Measurements from ENCODE around the gene BTRC.

Gene BTRC

DNA sequence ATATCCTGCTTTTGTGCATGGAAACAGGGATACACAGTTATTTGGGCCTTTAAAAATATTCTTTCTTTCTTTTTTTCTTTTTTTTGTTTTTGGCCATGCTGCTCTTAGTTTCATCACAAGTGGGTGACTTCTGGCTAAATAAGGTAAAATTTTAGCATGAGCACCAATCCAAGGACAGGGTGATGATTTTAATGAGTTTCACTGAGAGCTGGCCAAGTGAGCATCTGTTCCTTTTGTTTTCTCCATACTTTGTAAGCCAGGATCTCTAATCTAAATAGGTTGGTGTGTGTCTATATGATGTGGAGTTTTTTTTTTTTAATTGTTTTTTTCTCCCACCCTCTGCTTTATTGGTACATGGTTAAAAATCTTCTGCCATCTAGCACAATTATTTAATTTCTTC, 127.3 kb downstream of the BTRC start:
- TF ChIP-seq MYC (IDR thresholded peaks at IDR 0.05; ENCODE audit: low read depth, low read length) = no peak
- TF ChIP-seq, protein P1, sequence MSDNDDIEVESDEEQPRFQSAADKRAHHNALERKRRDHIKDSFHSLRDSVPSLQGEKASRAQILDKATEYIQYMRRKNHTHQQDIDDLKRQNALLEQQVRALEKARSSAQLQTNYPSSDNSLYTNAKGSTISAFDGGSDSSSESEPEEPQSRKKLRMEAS (IDR thresholded peaks at IDR 0.05; ENCODE audit: low read depth, low read length) = no peak
- TF ChIP-seq, protein P2, sequence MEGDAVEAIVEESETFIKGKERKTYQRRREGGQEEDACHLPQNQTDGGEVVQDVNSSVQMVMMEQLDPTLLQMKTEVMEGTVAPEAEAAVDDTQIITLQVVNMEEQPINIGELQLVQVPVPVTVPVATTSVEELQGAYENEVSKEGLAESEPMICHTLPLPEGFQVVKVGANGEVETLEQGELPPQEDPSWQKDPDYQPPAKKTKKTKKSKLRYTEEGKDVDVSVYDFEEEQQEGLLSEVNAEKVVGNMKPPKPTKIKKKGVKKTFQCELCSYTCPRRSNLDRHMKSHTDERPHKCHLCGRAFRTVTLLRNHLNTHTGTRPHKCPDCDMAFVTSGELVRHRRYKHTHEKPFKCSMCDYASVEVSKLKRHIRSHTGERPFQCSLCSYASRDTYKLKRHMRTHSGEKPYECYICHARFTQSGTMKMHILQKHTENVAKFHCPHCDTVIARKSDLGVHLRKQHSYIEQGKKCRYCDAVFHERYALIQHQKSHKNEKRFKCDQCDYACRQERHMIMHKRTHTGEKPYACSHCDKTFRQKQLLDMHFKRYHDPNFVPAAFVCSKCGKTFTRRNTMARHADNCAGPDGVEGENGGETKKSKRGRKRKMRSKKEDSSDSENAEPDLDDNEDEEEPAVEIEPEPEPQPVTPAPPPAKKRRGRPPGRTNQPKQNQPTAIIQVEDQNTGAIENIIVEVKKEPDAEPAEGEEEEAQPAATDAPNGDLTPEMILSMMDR (IDR thresholded peaks at IDR 0.05; ENCODE audit: low read depth, low read length) = no peak
- TF ChIP-seq POLR2A (IDR thresholded peaks at IDR 0.05; ENCODE audit: extremely low read depth, insufficient read length) = no peak
- H3K4me3 ChIP-seq (ENCODE audit: low read depth, low read length) = no peak overlapping the region
- DNase-seq (ENCODE audit: low read depth) = no peak

- no peak overlapping the region for H3K4me3 ChIP-seq (ENCODE audit: low read depth, low read length)
- TF ChIP-seq, protein P2 (IDR thresholded peaks at IDR 0.05; ENCODE audit: low read depth, low read length) = no peak
- TF ChIP-seq MYC (IDR thresholded peaks at IDR 0.05; ENCODE audit: low read depth, low read length) (no peak), POLR2A (IDR thresholded peaks at IDR 0.05; ENCODE audit: extremely low read depth, insufficient read length) (no peak)
- TF ChIP-seq, protein P1 (IDR thresholded peaks at IDR 0.05; ENCODE audit: low read depth, low read length) = no peak
- DNase-seq (ENCODE audit: low read depth) = no peak
Measured at GRCh38 chr10:101482568-101482967, 128.6 kb downstream of the BTRC start.

DNA sequence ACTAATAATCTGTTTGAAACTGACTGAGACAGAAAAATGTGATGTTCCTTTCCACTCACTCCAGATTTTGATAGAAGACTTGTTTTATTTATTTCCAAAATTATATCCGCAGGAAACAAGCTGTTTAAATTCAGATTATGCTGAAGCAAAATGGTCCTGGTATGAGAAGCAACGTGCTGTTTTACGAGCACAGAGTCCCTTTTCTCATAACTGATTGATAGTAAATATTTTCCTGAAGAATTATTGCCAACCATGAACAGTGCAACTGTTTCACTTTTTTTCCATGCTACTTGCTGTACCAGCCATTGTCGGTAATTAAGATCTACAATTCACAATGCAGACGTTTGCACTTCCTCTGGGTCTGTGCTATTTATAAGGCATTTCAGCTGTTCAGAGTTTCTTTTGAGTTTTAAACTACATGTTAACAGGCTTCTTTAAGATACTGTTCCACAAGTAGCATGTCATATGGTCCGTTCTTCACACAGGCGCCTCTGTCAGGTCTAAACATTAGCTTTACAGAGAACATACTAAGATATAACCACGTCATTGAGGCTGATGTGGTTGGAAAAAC, 130.3 kb downstream of the BTRC start:
- H3K4me3 ChIP-seq (ENCODE audit: low read depth, low read length) = no peak overlapping the region
- TF ChIP-seq, protein P2 (IDR thresholded peaks at IDR 0.05; ENCODE audit: low read depth, low read length) = no peak
- TF ChIP-seq, protein P1 (IDR thresholded peaks at IDR 0.05; ENCODE audit: low read depth, low read length) = no peak
- no peak for TF ChIP-seq POLR2A (IDR thresholded peaks at IDR 0.05; ENCODE audit: extremely low read depth, insufficient read length)
- no peak for TF ChIP-seq MYC (IDR thresholded peaks at IDR 0.05; ENCODE audit: low read depth, low read length)
- no peak for DNase-seq (ENCODE audit: low read depth)

DNA sequence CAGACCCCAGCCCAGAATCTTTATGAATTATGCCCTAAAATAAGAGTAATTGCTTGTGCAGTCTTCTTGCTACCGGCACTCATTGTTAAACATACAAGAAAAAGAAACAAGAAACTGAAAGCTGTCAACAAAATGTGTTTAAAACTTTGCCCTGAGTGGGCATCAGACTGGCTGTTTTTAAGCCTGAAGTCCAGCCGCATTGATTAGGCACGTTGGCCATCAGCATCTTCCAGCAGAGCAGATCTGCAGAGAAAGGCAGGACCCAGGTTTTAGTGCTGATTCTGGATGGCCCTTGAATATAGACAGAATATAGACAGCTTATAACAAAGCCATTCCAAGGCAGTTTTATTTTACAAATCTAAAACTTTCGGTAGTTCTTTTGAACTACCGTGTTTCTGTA, 131.2 kb downstream of the BTRC start:
- DNase-seq (ENCODE audit: low read depth) = no peak
- no peak overlapping the region for H3K4me3 ChIP-seq (ENCODE audit: low read depth, low read length)
- TF ChIP-seq, protein P2 (IDR thresholded peaks at IDR 0.05; ENCODE audit: low read depth, low read length) = no peak
- TF ChIP-seq, protein P1 (IDR thresholded peaks at IDR 0.05; ENCODE audit: low read depth, low read length) = no peak
- TF ChIP-seq MYC (IDR thresholded peaks at IDR 0.05; ENCODE audit: low read depth, low read length) (no peak), POLR2A (IDR thresholded peaks at IDR 0.05; ENCODE audit: extremely low read depth, insufficient read length) (no peak)

- TF ChIP-seq MYC (IDR thresholded peaks at IDR 0.05; ENCODE audit: low read depth, low read length) (peak; percentile 67; the same call in 1 of the 2 replicates), POLR2A (IDR thresholded peaks at IDR 0.05; ENCODE audit: extremely low read depth, insufficient read length) (no peak)
- TF ChIP-seq, protein P2 (IDR thresholded peaks at IDR 0.05; ENCODE audit: low read depth, low read length) = no peak
- TF ChIP-seq, protein P1 (IDR thresholded peaks at IDR 0.05; ENCODE audit: low read depth, low read length) = peak; percentile 52
- peak overlapping the region; percentile 9 for H3K4me3 ChIP-seq (ENCODE audit: low read depth, low read length)
- peak; percentile 69 for DNase-seq (ENCODE audit: low read depth)
Measured at GRCh38 chr10:101485681-101486554, 132.0 kb downstream of the BTRC start.

All from NB4 (cell line).